ENCODE data around the gene ACTR3. TPM values are rescaled to one million over a fixed set of nuclear protein-coding genes. Genes with fewer than 3 reads are reported as not detected.

The ACTR3 gene
- total and polyA plus RNA-seq, 8 donors, result 41.6 to 189 (median 97.5) TPM

- Histone ChIP-seq H3K4me1 (no peaks in the 10 kb centered on the region), H3K36me3 (no peaks in the 10 kb centered on the region), H3K4me3 (no peak overlapping the region), H3K27me3 (no peaks in the 10 kb centered on the region), H3K9me3 (no peaks in the 10 kb centered on the region), H3K27ac (no peak overlapping the region)
- WGBS, 5 donors, result 88 to 95% (median 92%) methylated on average over 3 of the region's 3 CpGs
- intact Hi-C loops (cut with DNase I; ENCODE audit: low total_unique reads), result no loop called here
- DNase-seq, result no peak
- TF ChIP-seq POLR2AphosphoS5 (IDR thresholded peaks at IDR 0.05), result no peak
- TF ChIP-seq POLR2A (IDR thresholded peaks at IDR 0.05), result no peak
- TF ChIP-seq EP300 (IDR thresholded peaks at IDR 0.05), result no peak
- TF ChIP-seq, protein P1, sequence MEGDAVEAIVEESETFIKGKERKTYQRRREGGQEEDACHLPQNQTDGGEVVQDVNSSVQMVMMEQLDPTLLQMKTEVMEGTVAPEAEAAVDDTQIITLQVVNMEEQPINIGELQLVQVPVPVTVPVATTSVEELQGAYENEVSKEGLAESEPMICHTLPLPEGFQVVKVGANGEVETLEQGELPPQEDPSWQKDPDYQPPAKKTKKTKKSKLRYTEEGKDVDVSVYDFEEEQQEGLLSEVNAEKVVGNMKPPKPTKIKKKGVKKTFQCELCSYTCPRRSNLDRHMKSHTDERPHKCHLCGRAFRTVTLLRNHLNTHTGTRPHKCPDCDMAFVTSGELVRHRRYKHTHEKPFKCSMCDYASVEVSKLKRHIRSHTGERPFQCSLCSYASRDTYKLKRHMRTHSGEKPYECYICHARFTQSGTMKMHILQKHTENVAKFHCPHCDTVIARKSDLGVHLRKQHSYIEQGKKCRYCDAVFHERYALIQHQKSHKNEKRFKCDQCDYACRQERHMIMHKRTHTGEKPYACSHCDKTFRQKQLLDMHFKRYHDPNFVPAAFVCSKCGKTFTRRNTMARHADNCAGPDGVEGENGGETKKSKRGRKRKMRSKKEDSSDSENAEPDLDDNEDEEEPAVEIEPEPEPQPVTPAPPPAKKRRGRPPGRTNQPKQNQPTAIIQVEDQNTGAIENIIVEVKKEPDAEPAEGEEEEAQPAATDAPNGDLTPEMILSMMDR (IDR thresholded peaks at IDR 0.05), result no peak
These were observed 117.5 kb downstream of the ACTR3 start for GRCh38 chr2:114007436-114007835.

DNA sequence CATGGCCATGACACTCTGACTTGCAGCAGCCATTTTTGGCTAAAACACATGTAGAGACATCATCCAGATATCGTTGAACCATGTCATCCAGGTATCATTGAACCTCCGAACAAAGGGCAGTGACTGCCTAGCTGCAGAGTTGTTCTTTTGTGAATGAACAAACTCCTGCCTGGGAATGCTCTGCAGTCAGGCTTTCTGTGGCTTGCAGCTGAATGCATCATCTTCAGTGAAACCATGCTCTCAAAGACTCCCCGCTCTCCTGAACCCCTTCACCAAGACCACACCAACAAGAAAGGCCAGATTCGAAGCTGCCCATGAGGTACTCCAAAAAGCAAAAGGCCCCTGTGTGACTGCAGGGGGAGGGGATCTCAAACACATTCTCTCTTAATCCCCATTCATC is 118.8 kb downstream of the ACTR3 start:
- H3K27me3 ChIP-seq, result no peaks in the 10 kb centered on the region
- H3K4me3 ChIP-seq, result no peak overlapping the region
- H3K9me3 ChIP-seq, result no peaks in the 10 kb centered on the region
- TF ChIP-seq, protein P1 (IDR thresholded peaks at IDR 0.05), result no peak
- TF ChIP-seq POLR2A (IDR thresholded peaks at IDR 0.05) (no peak), POLR2AphosphoS5 (IDR thresholded peaks at IDR 0.05) (no peak), EP300 (IDR thresholded peaks at IDR 0.05) (no peak)
- H3K27ac ChIP-seq, result no peak overlapping the region
- H3K4me1 ChIP-seq, result no peaks in the 10 kb centered on the region
- intact Hi-C loops (cut with DNase I; ENCODE audit: low total_unique reads), result no loop called here
- no peak for DNase-seq
- WGBS, 5 donors, result 73 to 84% (median 79%) methylated on average over 4 of the region's 4 CpGs
- no peaks in the 10 kb centered on the region for H3K36me3 ChIP-seq

DNA sequence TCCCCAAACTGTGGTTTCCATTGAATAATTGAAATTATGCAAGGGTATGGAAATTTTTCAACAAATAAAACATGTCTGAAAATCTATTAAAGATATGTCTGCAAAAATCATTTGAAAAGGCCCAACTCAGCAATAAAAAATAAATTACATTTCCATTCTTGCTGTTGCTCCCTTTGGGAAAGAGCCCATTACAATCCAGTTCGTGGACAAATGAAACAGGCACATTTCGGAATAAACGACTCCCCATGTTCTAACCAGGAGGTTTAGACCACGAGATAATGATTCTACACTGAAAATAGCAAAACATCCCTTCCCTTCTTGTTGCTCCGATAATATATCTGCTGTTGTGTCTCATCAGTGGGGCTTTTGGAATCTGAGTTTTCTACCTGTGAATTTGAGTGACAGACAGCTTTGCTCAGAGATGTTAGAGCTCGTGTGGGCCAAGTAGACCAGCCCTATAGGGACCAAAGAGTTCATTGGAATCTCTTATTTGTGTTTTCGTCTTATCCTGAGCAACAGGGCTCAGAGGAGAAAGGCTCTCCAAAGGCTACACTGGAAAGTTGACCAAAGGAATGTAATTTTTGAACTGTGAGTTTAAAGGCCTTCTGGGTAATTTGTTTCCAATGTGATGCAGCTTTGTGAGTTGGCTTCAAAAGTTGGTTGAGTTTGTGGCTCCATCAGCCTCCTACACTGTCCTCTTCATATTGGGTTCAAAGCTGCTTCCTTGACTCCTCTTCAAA is 119.5 kb downstream of the ACTR3 start:
- DNase-seq, result no peak
- TF ChIP-seq, protein P1 (IDR thresholded peaks at IDR 0.05), result no peak
- no peak for TF ChIP-seq EP300 (IDR thresholded peaks at IDR 0.05)
- TF ChIP-seq POLR2A (IDR thresholded peaks at IDR 0.05), result no peak
- TF ChIP-seq POLR2AphosphoS5 (IDR thresholded peaks at IDR 0.05), result no peak
- 70 to 85% (median 78%) methylated on average over 7 of the region's 7 CpGs for WGBS, 5 donors
- Histone ChIP-seq H3K27ac (no peak overlapping the region), H3K27me3 (no peaks in the 10 kb centered on the region), H3K36me3 (no peaks in the 10 kb centered on the region), H3K4me1 (no peaks in the 10 kb centered on the region), H3K9me3 (no peaks in the 10 kb centered on the region), H3K4me3 (no peak overlapping the region)
- intact Hi-C loops (cut with DNase I; ENCODE audit: low total_unique reads), result no loop called here

- WGBS, 5 donors, result 82 to 88% (median 82%) methylated on average over 2 of the region's 2 CpGs
- TF ChIP-seq POLR2AphosphoS5 (IDR thresholded peaks at IDR 0.05) (no peak), POLR2A (IDR thresholded peaks at IDR 0.05) (no peak), EP300 (IDR thresholded peaks at IDR 0.05) (no peak)
- TF ChIP-seq, protein P1 (IDR thresholded peaks at IDR 0.05), result no peak
- H3K27me3 ChIP-seq, result no peaks in the 10 kb centered on the region
These were observed 120.1 kb downstream of the ACTR3 start for GRCh38 chr2:114010001-114010400.

More at GRCh38 chr2:114010001-114010400, 120.1 kb downstream of the ACTR3 start:
- intact Hi-C loops (cut with DNase I; ENCODE audit: low total_unique reads), result no loop called here
- Histone ChIP-seq H3K9me3 (no peaks in the 10 kb centered on the region), H3K36me3 (no peaks in the 10 kb centered on the region), H3K4me3 (no peak overlapping the region), H3K27ac (no peak overlapping the region), H3K4me1 (no peaks in the 10 kb centered on the region)
- DNase-seq, result no peak
